Measurements from ENCODE around the gene CASK.

- no peak for TF ChIP-seq GTF2F1 (IDR thresholded peaks at IDR 0.05; ENCODE audit: low read depth, low read length)
- TF ChIP-seq CHD7 (IDR thresholded peaks at IDR 0.05; ENCODE audit: low read depth, low read length), result no peak
These were observed 214.9 kb downstream of the CASK start for GRCh38 chrX:41708486-41708885.
